Fibroblast of skin of back (primary cell): Measurements from ENCODE around the gene UGT1A8.

ENCODE experiments used
- DNase-seq: peaks from one replicate; pipeline ENCODE4 v3.0.0-alpha.2; 2013

The UGT1A8 gene

GRCh38 chr2:233822101-233822771 lies 204.8 kb downstream of the UGT1A8 start:
- DNase-seq: no peak
